ENCODE data around the gene SPATC1L.
"Not testable (repeated sequence)": the region's sequence is repeated elsewhere in the genome, so short reads cannot be mapped to it uniquely, and the experiment has no call there.

SPATC1L gene

GRCh38 chr21:46226146-46226545, 41.9 kb upstream of the SPATC1L start:
- no peak for TF ChIP-seq CTCF (conservative IDR thresholded peaks at IDR 0.05; ENCODE audit: low read depth, low read length)
- H3K4me3 ChIP-seq (ENCODE audit: low read length) = peak overlapping the region; percentile 88
- peak; percentile 62 for DNase-seq (ENCODE audit: low read depth)

- not testable (repeated sequence) for DNase-seq (ENCODE audit: low read depth); H3K4me3 ChIP-seq (ENCODE audit: low read length)
Measured at GRCh38 chr21:46223661-46224060, 39.4 kb upstream of the SPATC1L start.

- no peak overlapping the region for H3K4me3 ChIP-seq (ENCODE audit: low read length)
- DNase-seq (ENCODE audit: low read depth) = no peak
- no peak for TF ChIP-seq CTCF (conservative IDR thresholded peaks at IDR 0.05; ENCODE audit: low read depth, low read length)
Measured at GRCh38 chr21:46223217-46223616, 39.0 kb upstream of the SPATC1L start.

GRCh38 chr21:46222436-46223116, 38.3 kb upstream of the SPATC1L start:
- TF ChIP-seq CTCF (conservative IDR thresholded peaks at IDR 0.05; ENCODE audit: low read depth, low read length) = no peak
- H3K4me3 ChIP-seq (ENCODE audit: low read length) = no peak overlapping the region

GRCh38 chr21:46221664-46222435, 37.6 kb upstream of the SPATC1L start:
- TF ChIP-seq CTCF (conservative IDR thresholded peaks at IDR 0.05; ENCODE audit: low read depth, low read length) = no peak
- DNase-seq (ENCODE audit: low read depth) = no peak
- H3K4me3 ChIP-seq (ENCODE audit: low read length) = no peak overlapping the region

More at GRCh38 chr21:46222436-46223116, 38.3 kb upstream of the SPATC1L start:
- no peak for DNase-seq (ENCODE audit: low read depth)

- no peak for DNase-seq (ENCODE audit: low read depth)
- no peak overlapping the region for H3K4me3 ChIP-seq (ENCODE audit: low read length)
- TF ChIP-seq CTCF (conservative IDR thresholded peaks at IDR 0.05; ENCODE audit: low read depth, low read length) = no peak
Measured at GRCh38 chr21:46220847-46221246, 36.6 kb upstream of the SPATC1L start.

- no peak for DNase-seq (ENCODE audit: low read depth)
- TF ChIP-seq CTCF (conservative IDR thresholded peaks at IDR 0.05; ENCODE audit: low read depth, low read length) = no peak
- H3K4me3 ChIP-seq (ENCODE audit: low read length) = no peak overlapping the region
Measured at GRCh38 chr21:46220275-46220810, 36.1 kb upstream of the SPATC1L start.

Measured in retinal pigment epithelial cell (primary cell).